GM12864 (cell line): Measurements from ENCODE around the gene IL1R2.

Source experiments
- DNase-seq: peaks from one replicate; pipeline ENCODE4 v3.0.0-alpha.2; 2011; ENCODE audit warnings: low read depth
- H3K4me3 ChIP-seq: 2 replicates; pipeline ENCODE4 v1.5.1; 2011; ENCODE audit warnings: mild to moderate bottlenecking, low read depth, low read length, control low read depth
- CTCF ChIP-seq: IDR thresholded peaks from 2 replicates; pipeline ENCODE4 v1.5.1; 2011; ENCODE audit warnings: low read depth, mild to moderate bottlenecking, moderate library complexity, low read length, control low read depth, inconsistent platforms; ENCODE audit errors: missing control alignments

The IL1R2 gene

GRCh38 chr2:102046135-102046986 is 54.6 kb downstream of the IL1R2 start:
- H3K4me3 ChIP-seq: no peak overlapping the region
- TF ChIP-seq CTCF: no peak
- no peak for DNase-seq

- TF ChIP-seq CTCF: no peak
- DNase-seq: no peak
- H3K4me3 ChIP-seq: no peak overlapping the region
Observed at GRCh38 chr2:102048465-102048864, 56.7 kb downstream of the IL1R2 start.

- TF ChIP-seq CTCF: no peak
- no peak for DNase-seq
- no peak overlapping the region for H3K4me3 ChIP-seq
Observed at GRCh38 chr2:102049756-102050443, 58.1 kb downstream of the IL1R2 start.

- TF ChIP-seq CTCF: no peak
- no peak for DNase-seq
- H3K4me3 ChIP-seq: no peak overlapping the region
Observed at GRCh38 chr2:102050854-102051391, 59.2 kb downstream of the IL1R2 start.

- H3K4me3 ChIP-seq: no peak overlapping the region
- TF ChIP-seq CTCF: no peak
- DNase-seq: no peak
Observed at GRCh38 chr2:102051692-102052277, 60.0 kb downstream of the IL1R2 start.

GRCh38 chr2:102052365-102052764 is 60.6 kb downstream of the IL1R2 start:
- no peak overlapping the region for H3K4me3 ChIP-seq
- DNase-seq: no peak
- TF ChIP-seq CTCF: no peak
